ENCODE measurements around the gene PHAF1. TPM values are rescaled to one million over a fixed set of nuclear protein-coding genes. Genes with fewer than 3 reads are reported as not detected.

PHAF1 gene
- total and polyA plus RNA-seq, 2 of the 8 experiments (the other 6 are each of a cell fraction or from before 2014, with no cell fraction given), result 18.6 to 26.4 TPM

- Histone ChIP-seq H2BK20ac (ENCODE audit: low read length) (no peak overlapping the region), H3K23me2 (ENCODE audit: low read depth, low read length) (peaks cover 12% of the 10 kb centered on the region), H4K20me1 (replicated peaks in 1 of 2; ENCODE audit: control insufficient read depth in 1 of 2, insufficient read depth in 2 of 2, low read length in 2 of 2) (peaks cover 0 to 2% of the 10 kb centered on the region in 2 experiments), H3K4ac (replicated peaks; ENCODE audit: insufficient read length, low read depth, low read length) (no peak overlapping the region), H2AK5ac (ENCODE audit: low read depth, low read length) (no peak overlapping the region), H3K4me2 (ENCODE audit: insufficient read depth in 1 of 2, low read depth in 2 of 2, low read length in 2 of 2) (no peak overlapping the region), H3K9ac (replicated peaks in 1 of 4; ENCODE audit: extremely low read depth in 1 of 4, low read depth in 3 of 4, low read length in 3 of 4) (no peak overlapping the region), H3K23ac (ENCODE audit: insufficient read length) (no peak overlapping the region), H4K8ac (ENCODE audit: extremely low read depth, insufficient read depth, low read length) (no peak overlapping the region), H3K36me3 (ENCODE audit: control insufficient read depth in 2 of 4, insufficient read depth in 4 of 4, low read length in 3 of 4) (no peaks in the 10 kb centered on the region), H3K4me3 (ENCODE audit: extremely low read depth in 1 of 4, insufficient read depth in 2 of 4, low read depth in 3 of 4, low read length in 4 of 4) (no peak overlapping the region), H3K14ac (ENCODE audit: insufficient read length) (no peak overlapping the region), H3K4me1 (replicated peaks in 1 of 4; ENCODE audit: control insufficient read depth in 3 of 4, insufficient read depth in 4 of 4, low read length in 3 of 4) (peaks cover 0 to 7% (median 5%) of the 10 kb centered on the region in 4 experiments; a peak in 3 of 7 replicates), H3K79me1 (ENCODE audit: low read depth, low read length) (no peaks in the 10 kb centered on the region), H3K18ac (ENCODE audit: extremely low read depth, low read length) (no peak overlapping the region), H2AFZ (ENCODE audit: low read length) (no peak overlapping the region), H4K91ac (replicated peaks; ENCODE audit: insufficient read length, low read length) (no peak overlapping the region), H2BK120ac (replicated peaks; ENCODE audit: low read depth, low read length) (no peak overlapping the region), H2BK15ac (ENCODE audit: low read length) (no peak overlapping the region), H2BK12ac (ENCODE audit: low read depth, low read length) (no peak overlapping the region), H3K56ac (replicated peaks; ENCODE audit: insufficient read length, low read depth, low read length) (no peak overlapping the region), H3K27ac (ENCODE audit: low read depth, low read length) (no peak overlapping the region), H3K27me3 (replicated peaks in 1 of 4; ENCODE audit: control insufficient read depth in 3 of 4, extremely low read depth in 1 of 4, insufficient read depth in 3 of 4, low read length in 3 of 4) (peaks cover 0 to 4% (median 1%) of the 10 kb centered on the region in 4 experiments; a peak in 2 of 7 replicates), H2BK5ac (ENCODE audit: low read depth, low read length) (no peak overlapping the region), H4K5ac (ENCODE audit: insufficient read length, low read depth, low read length) (no peak overlapping the region), H3K9me3 (ENCODE audit: insufficient read depth in 2 of 2, low read depth in 1 of 2, low read length in 1 of 2) (no peaks in the 10 kb centered on the region), H3K79me2 (ENCODE audit: control insufficient read depth in 1 of 2, insufficient read depth in 2 of 2, low read length in 2 of 2) (peaks cover 3 to 9% of the 10 kb centered on the region in 2 experiments; a peak in 3 of 4 replicates)
- POLR2A ChIA-PET (ENCODE audit: partially characterized antibody), result interaction anchor here (0.6 kb wide), 1 partner anchor 131 kb away, joined by 3 read pairs; no protein-coding TSS in a partner anchor
- no peak for FAIRE-seq
- CTCF ChIA-PET (ENCODE audit: partially characterized antibody), result interaction anchor here (0.6 to 12.0 kb wide), 14 partner anchors 10 to 1057 kb away, joined by 3 to 164 read pairs (median 3); no protein-coding TSS in a partner anchor
- WGBS, 2 experiments (ENCODE audit: extremely low coverage in 1 of 2, insufficient coverage in 1 of 2, insufficient read length in 1 of 2, insufficient replicate concordance in 2 of 2, low coverage in 1 of 2, low lambda C conversion rate in 2 of 2, missing lambda C conversion rate in 1 of 2), result 81% methylated on average over 5 of the region's 5 CpGs; no CpG with 5 or more reads in 1 of the 2 experiments
- TF ChIP-seq CTCF (IDR thresholded peaks at IDR 0.05; ENCODE audit: control extremely low read depth in 1 of 3, insufficient read depth in 1 of 3, low read depth in 1 of 3, low read length in 3 of 3) (no peak), ZNF274 (IDR thresholded peaks at IDR 0.05; ENCODE audit: borderline replicate concordance, extremely low read depth, low read length) (no peak), RAD21 (IDR thresholded peaks at IDR 0.05 in 1 of 2, conservative IDR thresholded peaks at IDR 0.05 in 1 of 2; ENCODE audit: low read depth in 2 of 2, low read length in 2 of 2) (no peak), YY1 (IDR thresholded peaks at IDR 0.05; ENCODE audit: low read depth, low read length) (no peak), FOSL1 (IDR thresholded peaks at IDR 0.05; ENCODE audit: insufficient read depth, low read depth, low read length) (no peak)
- no peak for DNase-seq (ENCODE audit: low read depth in 1 of 2, low spot score in 2 of 2)
Measured at GRCh38 chr16:67105881-67106280, 3.9 kb upstream of the PHAF1 start.

Measured in H1 (cell line).